AG04449 (cell line): ENCODE results near the gene ART5.

Source experiments
- CTCF ChIA-PET: fragments of 350-600 bp; formaldehyde crosslinking; extraction: SDS; loops from one replicate; lab custom pipeline; 2021; ENCODE audit warnings: antibody characterized with exemption; lab: Yijun Ruan, JAX
- POLR2A ChIA-PET: fragments of 400-600, 350-600 bp; formaldehyde crosslinking; extraction: SDS; loops from one replicate; lab custom pipeline; 2020; ENCODE audit warnings: antibody characterized with exemption, inconsistent platforms; lab: Yijun Ruan, JAX
- DNase-seq: peaks from one replicate; pipeline ENCODE4 v3.0.0-alpha.2; 2010; ENCODE audit warnings: low read depth, low spot score
- H3K4me3 ChIP-seq: 2 replicates; pipeline ENCODE4 v1.5.1; 2011; ENCODE audit warnings: low read depth, mild to moderate bottlenecking, control low read depth, low read length
- TF ChIP-seq, protein P1 (sequence below): IDR thresholded peaks from one replicate; pipeline ENCODE4 v1.5.1; 2011; ENCODE audit warnings: mild to moderate bottlenecking, moderate library complexity, low read length, control low read depth, inconsistent platforms; ENCODE audit not compliant: insufficient read depth; ENCODE audit errors: missing control alignments

Gene ART5

GRCh38 chr11:3616721-3617460, 24.9 kb downstream of the ART5 start:
- POLR2A ChIA-PET = no interaction called here
- no peak overlapping the region for H3K4me3 ChIP-seq
- CTCF ChIA-PET = interaction anchor here (1.5 to 1.6 kb wide), 2 partner anchors 8 to 35 kb away, joined by 3 to 4 read pairs; no protein-coding TSS in a partner anchor
- no peak for DNase-seq
- TF ChIP-seq, protein P1, sequence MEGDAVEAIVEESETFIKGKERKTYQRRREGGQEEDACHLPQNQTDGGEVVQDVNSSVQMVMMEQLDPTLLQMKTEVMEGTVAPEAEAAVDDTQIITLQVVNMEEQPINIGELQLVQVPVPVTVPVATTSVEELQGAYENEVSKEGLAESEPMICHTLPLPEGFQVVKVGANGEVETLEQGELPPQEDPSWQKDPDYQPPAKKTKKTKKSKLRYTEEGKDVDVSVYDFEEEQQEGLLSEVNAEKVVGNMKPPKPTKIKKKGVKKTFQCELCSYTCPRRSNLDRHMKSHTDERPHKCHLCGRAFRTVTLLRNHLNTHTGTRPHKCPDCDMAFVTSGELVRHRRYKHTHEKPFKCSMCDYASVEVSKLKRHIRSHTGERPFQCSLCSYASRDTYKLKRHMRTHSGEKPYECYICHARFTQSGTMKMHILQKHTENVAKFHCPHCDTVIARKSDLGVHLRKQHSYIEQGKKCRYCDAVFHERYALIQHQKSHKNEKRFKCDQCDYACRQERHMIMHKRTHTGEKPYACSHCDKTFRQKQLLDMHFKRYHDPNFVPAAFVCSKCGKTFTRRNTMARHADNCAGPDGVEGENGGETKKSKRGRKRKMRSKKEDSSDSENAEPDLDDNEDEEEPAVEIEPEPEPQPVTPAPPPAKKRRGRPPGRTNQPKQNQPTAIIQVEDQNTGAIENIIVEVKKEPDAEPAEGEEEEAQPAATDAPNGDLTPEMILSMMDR = no peak

DNA sequence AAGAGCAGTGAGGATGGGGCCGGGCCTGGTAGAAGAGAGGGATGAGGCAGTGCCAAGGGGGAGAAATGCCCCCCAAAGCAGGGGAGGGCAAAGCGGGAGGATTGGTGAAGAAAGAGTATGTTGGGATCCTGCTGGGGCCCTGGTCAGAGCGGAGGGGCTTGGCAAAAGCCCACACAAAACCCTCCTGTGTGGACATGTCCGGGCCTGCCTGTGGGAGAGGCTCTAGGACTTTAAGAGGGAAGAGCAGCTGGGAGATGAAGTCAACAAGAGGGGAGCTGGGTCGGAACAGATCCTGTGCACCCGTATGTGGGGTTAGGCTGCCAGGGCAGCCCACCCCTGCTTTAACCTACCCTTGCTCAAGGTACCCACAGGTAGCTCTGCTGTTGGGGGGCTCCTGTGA, 25.8 kb downstream of the ART5 start:
- TF ChIP-seq, protein P1 = no peak
- no peak for DNase-seq
- ChIA-PET CTCF (interaction anchor here (0.7 to 1.6 kb wide), 3 partner anchors 9 to 34 kb away, joined by 3 to 4 read pairs (median 3); no protein-coding TSS in a partner anchor), POLR2A (no interaction called here)
- H3K4me3 ChIP-seq = no peak overlapping the region

DNA sequence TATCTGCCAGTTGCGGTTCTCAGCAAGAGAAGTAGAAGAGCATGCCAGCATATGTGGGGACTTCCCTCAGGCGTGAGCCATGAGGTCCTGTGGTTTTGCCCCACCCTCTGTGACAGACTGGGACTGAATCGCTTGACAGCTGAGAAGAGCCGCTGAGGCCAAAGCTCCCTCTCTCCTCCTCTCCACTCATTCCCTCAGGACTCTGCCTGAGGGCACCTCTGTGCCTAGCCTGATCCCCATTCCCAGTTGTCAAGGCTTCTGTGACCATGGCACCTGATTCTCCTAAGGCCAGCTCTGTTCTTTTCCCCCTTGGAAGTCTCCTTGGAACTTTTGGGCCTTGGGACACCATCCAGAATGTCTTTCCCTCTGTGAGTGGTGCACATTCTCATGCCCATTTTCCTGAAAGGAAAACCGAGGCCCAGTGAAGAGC, 27.0 kb downstream of the ART5 start:
- no peak for DNase-seq
- H3K4me3 ChIP-seq = no peak overlapping the region
- ChIA-PET CTCF (interaction anchor here (1.2 to 1.4 kb wide), 4 partner anchors 9 to 139 kb away, joined by 3 to 5 read pairs (median 3); no protein-coding TSS in a partner anchor), POLR2A (interaction anchor here (1.0 kb wide), 1 partner anchor 13 kb away, joined by 3 read pairs; no protein-coding TSS in a partner anchor)
- TF ChIP-seq, protein P1 = no peak

DNA sequence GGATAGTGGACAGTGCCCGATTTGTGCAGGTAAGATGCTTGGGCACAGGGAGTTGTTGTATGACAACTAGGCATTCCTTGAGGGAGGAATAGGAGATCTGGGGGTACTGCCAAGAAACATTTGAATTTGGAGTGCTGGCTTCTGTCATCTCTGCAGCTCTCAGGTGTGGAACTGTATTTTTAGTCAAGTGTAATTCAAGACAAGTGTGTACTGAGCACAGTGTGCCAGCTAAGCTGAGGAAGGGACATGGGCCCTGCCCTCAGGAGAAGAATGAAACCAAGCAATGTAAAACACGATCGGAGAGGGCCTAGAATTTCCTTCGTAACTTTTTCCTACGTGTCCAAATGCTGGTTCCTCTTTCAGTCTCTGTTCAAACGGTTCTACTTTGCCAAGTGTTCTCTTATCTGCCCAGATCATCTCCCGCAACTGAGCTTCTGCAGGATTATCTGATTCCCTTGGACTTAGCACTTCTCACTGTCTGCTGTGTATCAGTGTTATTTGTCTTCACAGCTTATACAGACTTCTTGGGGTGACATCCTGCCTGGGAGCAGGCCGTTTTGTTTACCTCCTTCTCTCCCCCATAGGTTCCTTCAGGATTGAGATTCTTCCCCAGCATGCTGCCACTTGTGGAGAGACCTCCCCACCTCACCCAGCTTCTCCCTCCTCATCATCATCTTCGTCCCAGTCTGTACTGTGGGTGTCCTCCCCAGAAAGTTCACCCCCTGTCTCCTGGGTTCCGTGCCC, 27.6 kb downstream of the ART5 start:
- H3K4me3 ChIP-seq = no peak overlapping the region
- TF ChIP-seq, protein P1 = no peak
- POLR2A ChIA-PET = interaction anchor here (1.0 kb wide), 1 partner anchor 13 kb away, joined by 3 read pairs; no protein-coding TSS in a partner anchor
- CTCF ChIA-PET = interaction anchor here (1.2 to 1.4 kb wide), 4 partner anchors 8 to 138 kb away, joined by 3 to 5 read pairs (median 3); no protein-coding TSS in a partner anchor
- DNase-seq = no peak

DNA sequence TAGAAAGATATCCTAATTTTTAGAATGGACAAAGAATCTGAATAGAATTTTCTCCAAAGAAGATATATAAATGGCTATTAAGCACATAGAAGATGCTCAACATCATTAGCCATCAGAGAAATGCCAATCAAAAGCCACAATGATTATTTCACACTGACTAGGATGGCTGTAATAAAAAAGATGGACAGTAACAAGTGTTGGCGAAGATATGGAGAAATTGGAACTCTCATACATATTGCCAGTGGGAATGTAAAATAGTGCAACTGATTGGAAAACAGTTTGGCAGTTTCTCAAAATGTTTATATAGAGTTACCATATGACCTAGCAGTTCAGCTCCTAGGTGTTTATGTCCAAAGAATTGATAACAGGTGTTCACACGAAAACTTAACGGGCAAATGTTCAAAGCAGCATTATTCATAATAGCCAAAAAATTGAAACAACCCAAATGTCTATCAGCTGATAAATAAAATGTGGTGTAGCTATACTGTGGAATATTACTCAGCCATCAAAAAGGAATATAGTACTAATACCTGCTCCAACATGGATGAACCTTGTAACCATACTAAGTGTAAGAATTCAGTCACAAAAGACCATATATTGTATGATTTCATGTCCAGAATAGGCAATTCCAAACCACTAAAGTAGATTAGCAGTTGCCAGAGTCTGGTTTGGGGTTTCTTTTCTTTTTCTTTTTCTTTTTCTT, 29.7 kb downstream of the ART5 start:
- POLR2A ChIA-PET = no interaction called here
- CTCF ChIA-PET = no interaction called here
- no peak for DNase-seq
- H3K4me3 ChIP-seq = no peak overlapping the region
- TF ChIP-seq, protein P1 = no peak
